Panc1 (cell line): ENCODE measurements around the gene ACADM. TPM values are rescaled to one million over a fixed set of nuclear protein-coding genes. Genes with fewer than 3 reads are reported as not detected.

Experiments used
- ATAC-seq: fragments of 200-7000 bp; cut with Tn5 transposase; 2 replicates; pipeline ENCODE4 v1.9.1; 2020; ENCODE audit warnings: mild to moderate bottlenecking, moderate library complexity
- BruUV-seq: library from RNA; stranded (reverse); fragments of 400-500 nt; replicated peaks from 2 replicates; lab custom pipeline; 2021; lab: Mats Ljungman, UMichigan
- CTCF ChIA-PET: fragments of 300-600 bp; sonication (Branson Sonifier 250); formaldehyde crosslinking; loops from one replicate; lab custom pipeline; 2022; ENCODE audit warnings: antibody characterized with exemption; lab: Charles Lee
- POLR2A ChIA-PET: fragments of 300-600 bp; sonication (Branson Sonifier 250); formaldehyde crosslinking; loops from one replicate; lab custom pipeline; 2022; ENCODE audit warnings: antibody characterized with exemption; lab: Charles Lee
- DNase-seq: peaks from one replicate; pipeline ENCODE4 v3.0.0-alpha.2; 2010; ENCODE audit warnings: low read depth, low spot score
- H3K27ac ChIP-seq: 2 replicates; pipeline ENCODE4 v1.5.1; 2011; ENCODE audit warnings: mild to moderate bottlenecking, low read length, inconsistent platforms
- H3K27me3 ChIP-seq: fragments of 200-500 bp; sonication (Bioruptor generic); 2 replicates; pipeline ENCODE4 v1.6.0; 2014; ENCODE audit warnings: low read length, inconsistent platforms; ENCODE audit not compliant: control insufficient read depth, insufficient read depth
- H3K36me3 ChIP-seq: fragments of 200-500 bp; sonication (Bioruptor generic); 2 replicates; pipeline ENCODE4 v1.5.1; 2014; ENCODE audit warnings: inconsistent platforms, mild to moderate bottlenecking, low read length, moderate library complexity; ENCODE audit not compliant: control insufficient read depth, insufficient read depth
- H3K4me1 ChIP-seq: 2 replicates; pipeline ENCODE4 v1.5.1; 2011; ENCODE audit warnings: inconsistent platforms, mild to moderate bottlenecking, low read length, moderate library complexity; ENCODE audit not compliant: control insufficient read depth, insufficient read depth
- H3K4me3 ChIP-seq, 2 experiments: 2 replicates each; pipeline ENCODE4 v1.5.1; 2011 to 2012; ENCODE audit warnings: low read depth in 2 of 2, low read length in 2 of 2, mild to moderate bottlenecking in 2 of 2, inconsistent platforms in 1 of 2, moderate library complexity in 1 of 2
- H3K9me3 ChIP-seq: fragments of 200-500 bp; sonication (Bioruptor generic); 2 replicates; pipeline ENCODE4 v1.5.1; 2014; ENCODE audit warnings: low read depth, mild to moderate bottlenecking, inconsistent platforms, low read length, moderate library complexity; ENCODE audit not compliant: control insufficient read depth, insufficient read depth
- POLR2AphosphoS5 ChIP-seq: IDR thresholded peaks from 2 replicates; pipeline ENCODE4 v1.6.1; 2012; ENCODE audit warnings: mild to moderate bottlenecking, low read depth, low read length, moderate library complexity
- SIN3A ChIP-seq: IDR thresholded peaks from 2 replicates; pipeline ENCODE4 v1.6.1; 2012; ENCODE audit warnings: low read depth, mild to moderate bottlenecking, low read length, moderate library complexity, borderline replicate concordance; ENCODE audit not compliant: insufficient read depth
- TCF7L2 ChIP-seq: IDR thresholded peaks from 2 replicates; pipeline ENCODE4 v1.6.1; 2011; ENCODE audit warnings: mild to moderate bottlenecking, low read depth, low read length, inconsistent platforms
- in situ Hi-C: cut with HindIII; loops from 2 replicates; pipeline ENCODE4 v1.10.0; 2016; ENCODE audit warnings: low sequenced_read_pairs, low pct_unique_long_range_greater_than_20kb
- intact Hi-C: fragments of 100-400 bp; cut with micrococcal nuclease; formaldehyde crosslinking; loops from one replicate; pipeline ENCODE4 v1.10.0; 2022; ENCODE audit not compliant: unreplicated experiment
- total RNA-seq: library from RNA; stranded (reverse); gene quantifications from one replicate; pipeline ENCODE4 v1.2.1, GENCODE V29; 2021; ENCODE audit not compliant: unreplicated experiment
- TF ChIP-seq, protein P1 (sequence below): fragments of 450-650 bp; IDR thresholded peaks from 2 replicates; pipeline ENCODE4 v1.5.1; 2017; ENCODE audit warnings: mild to moderate bottlenecking
- TF ChIP-seq, protein P2 (sequence below), 2 experiments: IDR thresholded peaks; 2 replicates each; pipeline ENCODE4 v1.6.1; 2011 to 2012; ENCODE audit warnings: low read depth in 2 of 2, control low read depth in 1 of 2, low read length in 1 of 2, mild to moderate bottlenecking in 1 of 2, moderate library complexity in 1 of 2; ENCODE audit not compliant: insufficient read depth in 1 of 2

Gene ACADM
- total RNA-seq, 1 experiment from 2014 or later: 57.2 TPM

DNA sequence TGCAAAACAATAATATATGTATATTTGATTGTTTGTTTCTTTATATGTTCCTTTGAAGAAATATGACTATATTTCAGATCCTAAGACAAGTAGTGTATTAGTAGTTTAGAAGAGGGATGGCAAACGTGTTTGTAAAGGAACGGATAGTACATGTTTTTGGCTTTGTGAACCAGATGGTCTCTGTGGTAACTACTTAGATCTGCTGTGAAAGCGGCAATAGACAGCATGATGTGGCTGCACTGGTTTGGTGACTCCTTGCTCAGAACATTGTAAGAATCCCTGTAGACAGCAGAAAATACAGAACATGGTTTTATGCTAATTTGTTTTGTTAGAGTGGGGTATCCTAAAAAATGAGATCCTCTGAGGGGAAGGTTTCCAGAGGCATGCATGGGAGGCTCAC is 3.1 kb downstream of the ACADM start:
- no TSS peak for BruUV-seq
- POLR2A ChIA-PET: interaction anchor here (0.6 kb wide), 1 partner anchor 88 kb away, joined by 3 read pairs; no protein-coding TSS in a partner anchor
- TF ChIP-seq TCF7L2 (no peak), POLR2AphosphoS5 (no peak), SIN3A (no peak)
- TF ChIP-seq, protein P1, sequence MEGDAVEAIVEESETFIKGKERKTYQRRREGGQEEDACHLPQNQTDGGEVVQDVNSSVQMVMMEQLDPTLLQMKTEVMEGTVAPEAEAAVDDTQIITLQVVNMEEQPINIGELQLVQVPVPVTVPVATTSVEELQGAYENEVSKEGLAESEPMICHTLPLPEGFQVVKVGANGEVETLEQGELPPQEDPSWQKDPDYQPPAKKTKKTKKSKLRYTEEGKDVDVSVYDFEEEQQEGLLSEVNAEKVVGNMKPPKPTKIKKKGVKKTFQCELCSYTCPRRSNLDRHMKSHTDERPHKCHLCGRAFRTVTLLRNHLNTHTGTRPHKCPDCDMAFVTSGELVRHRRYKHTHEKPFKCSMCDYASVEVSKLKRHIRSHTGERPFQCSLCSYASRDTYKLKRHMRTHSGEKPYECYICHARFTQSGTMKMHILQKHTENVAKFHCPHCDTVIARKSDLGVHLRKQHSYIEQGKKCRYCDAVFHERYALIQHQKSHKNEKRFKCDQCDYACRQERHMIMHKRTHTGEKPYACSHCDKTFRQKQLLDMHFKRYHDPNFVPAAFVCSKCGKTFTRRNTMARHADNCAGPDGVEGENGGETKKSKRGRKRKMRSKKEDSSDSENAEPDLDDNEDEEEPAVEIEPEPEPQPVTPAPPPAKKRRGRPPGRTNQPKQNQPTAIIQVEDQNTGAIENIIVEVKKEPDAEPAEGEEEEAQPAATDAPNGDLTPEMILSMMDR: no peak
- TF ChIP-seq, protein P2, sequence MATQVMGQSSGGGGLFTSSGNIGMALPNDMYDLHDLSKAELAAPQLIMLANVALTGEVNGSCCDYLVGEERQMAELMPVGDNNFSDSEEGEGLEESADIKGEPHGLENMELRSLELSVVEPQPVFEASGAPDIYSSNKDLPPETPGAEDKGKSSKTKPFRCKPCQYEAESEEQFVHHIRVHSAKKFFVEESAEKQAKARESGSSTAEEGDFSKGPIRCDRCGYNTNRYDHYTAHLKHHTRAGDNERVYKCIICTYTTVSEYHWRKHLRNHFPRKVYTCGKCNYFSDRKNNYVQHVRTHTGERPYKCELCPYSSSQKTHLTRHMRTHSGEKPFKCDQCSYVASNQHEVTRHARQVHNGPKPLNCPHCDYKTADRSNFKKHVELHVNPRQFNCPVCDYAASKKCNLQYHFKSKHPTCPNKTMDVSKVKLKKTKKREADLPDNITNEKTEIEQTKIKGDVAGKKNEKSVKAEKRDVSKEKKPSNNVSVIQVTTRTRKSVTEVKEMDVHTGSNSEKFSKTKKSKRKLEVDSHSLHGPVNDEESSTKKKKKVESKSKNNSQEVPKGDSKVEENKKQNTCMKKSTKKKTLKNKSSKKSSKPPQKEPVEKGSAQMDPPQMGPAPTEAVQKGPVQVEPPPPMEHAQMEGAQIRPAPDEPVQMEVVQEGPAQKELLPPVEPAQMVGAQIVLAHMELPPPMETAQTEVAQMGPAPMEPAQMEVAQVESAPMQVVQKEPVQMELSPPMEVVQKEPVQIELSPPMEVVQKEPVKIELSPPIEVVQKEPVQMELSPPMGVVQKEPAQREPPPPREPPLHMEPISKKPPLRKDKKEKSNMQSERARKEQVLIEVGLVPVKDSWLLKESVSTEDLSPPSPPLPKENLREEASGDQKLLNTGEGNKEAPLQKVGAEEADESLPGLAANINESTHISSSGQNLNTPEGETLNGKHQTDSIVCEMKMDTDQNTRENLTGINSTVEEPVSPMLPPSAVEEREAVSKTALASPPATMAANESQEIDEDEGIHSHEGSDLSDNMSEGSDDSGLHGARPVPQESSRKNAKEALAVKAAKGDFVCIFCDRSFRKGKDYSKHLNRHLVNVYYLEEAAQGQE (IDR thresholded peaks at IDR 0.05; ENCODE audit: insufficient read depth in 1 of 2, low read depth in 2 of 2, low read length in 1 of 2): no peak
- no peak for DNase-seq
- in situ Hi-C loops: no loop called here
- Histone ChIP-seq H3K36me3 (peaks cover 2% of the 10 kb centered on the region), H3K9me3 (no peaks in the 10 kb centered on the region), H3K27me3 (no peaks in the 10 kb centered on the region), H3K27ac (peak overlapping the region; percentile 17; the same call in 1 of the 2 replicates), H3K4me3 (no peak overlapping the region), H3K4me1 (peaks cover 11% of the 10 kb centered on the region)
- no peak for ATAC-seq
- intact Hi-C loops: no loop called here
- CTCF ChIA-PET: no interaction called here

DNA sequence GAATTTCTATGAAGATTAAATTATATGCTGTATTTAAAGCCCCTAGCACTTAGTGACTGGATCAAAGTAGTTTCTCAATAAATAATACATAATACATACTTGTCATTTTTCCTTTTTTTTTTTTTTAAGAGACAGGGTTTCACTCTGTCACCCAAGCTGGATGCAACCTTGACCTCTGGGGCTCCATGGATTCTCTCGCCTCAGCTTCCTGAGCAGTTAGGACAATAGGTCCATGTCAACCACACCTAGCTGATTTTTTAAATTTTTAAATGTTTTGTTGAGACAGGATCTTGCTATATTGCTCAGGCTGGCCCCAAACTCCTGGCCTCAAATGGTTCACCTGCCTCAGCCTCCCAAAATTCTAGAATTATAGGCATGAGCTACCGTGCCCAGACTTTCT is 5.9 kb downstream of the ACADM start:
- in situ Hi-C loops: no loop called here
- intact Hi-C loops: no loop called here
- H3K9me3 ChIP-seq: no peaks in the 10 kb centered on the region
- H3K36me3 ChIP-seq: peaks cover 18% of the 10 kb centered on the region
- ChIA-PET POLR2A (interaction anchor here (0.6 kb wide), 1 partner anchor 60 kb away, joined by 5 read pairs; no protein-coding TSS in a partner anchor), CTCF (no interaction called here)
- ATAC-seq: no peak
- no TSS peak for BruUV-seq
- no peak for DNase-seq
- H3K27me3 ChIP-seq: no peaks in the 10 kb centered on the region
- H3K27ac ChIP-seq: no peak overlapping the region
- no peaks in the 10 kb centered on the region for H3K4me1 ChIP-seq
- TF ChIP-seq POLR2AphosphoS5: no peak
- no peak overlapping the region for H3K4me3 ChIP-seq

DNA sequence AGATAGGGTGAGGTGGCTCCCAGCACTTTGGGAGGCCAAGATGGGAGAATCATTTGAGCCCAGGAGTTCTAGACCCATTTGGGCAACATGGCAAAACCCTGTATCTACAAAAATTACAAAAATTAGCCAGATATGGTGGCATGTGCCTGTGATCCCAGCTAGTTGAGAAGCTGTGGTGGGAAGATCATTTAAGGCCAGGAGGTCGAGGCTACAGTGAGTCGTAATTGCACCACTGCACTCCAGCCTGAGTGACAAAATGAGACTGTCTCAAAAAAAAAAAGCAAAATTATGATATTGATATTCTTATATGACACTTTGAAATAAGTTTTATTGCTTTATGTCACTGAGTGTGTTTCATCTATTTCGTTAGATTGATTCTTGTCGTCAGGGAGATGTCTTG is 7.4 kb downstream of the ACADM start:
- Histone ChIP-seq H3K9me3 (no peaks in the 10 kb centered on the region), H3K27me3 (no peaks in the 10 kb centered on the region), H3K27ac (no peak overlapping the region), H3K4me3 (no peak overlapping the region), H3K4me1 (no peaks in the 10 kb centered on the region), H3K36me3 (peaks cover 27% of the 10 kb centered on the region)
- in situ Hi-C loops: no loop called here
- no TSS peak for BruUV-seq
- ATAC-seq (no peak), DNase-seq (no peak)
- CTCF ChIA-PET: no interaction called here
- POLR2A ChIA-PET: no interaction called here
- TF ChIP-seq TCF7L2: no peak
- no peak for TF ChIP-seq POLR2AphosphoS5
- no peak for TF ChIP-seq SIN3A
- TF ChIP-seq, protein P2 (IDR thresholded peaks at IDR 0.05; ENCODE audit: insufficient read depth in 1 of 2, low read depth in 2 of 2, low read length in 1 of 2): no peak
- TF ChIP-seq, protein P1: no peak
- intact Hi-C loops: no loop called here
